Measurements from ENCODE around the gene RBM33. TPM values are rescaled to one million over a fixed set of nuclear protein-coding genes. Genes with fewer than 3 reads are reported as not detected.
"Not testable (repeated sequence)": the region's sequence is repeated elsewhere in the genome, so short reads cannot be mapped to it uniquely, and the experiment has no call there.

RBM33 gene
- total RNA-seq, 2 experiments from 2014 or later = 65.5 to 66.3 TPM

GRCh38 chr7:155685070-155685790, 40.8 kb downstream of the RBM33 start:
- H3K4me3 Mint-ChIP-seq = peak overlapping the region; percentile 1
- intact Hi-C loops (cut with micrococcal nuclease) = loop anchor here (2.0 kb wide), 1 partner anchor 14 kb away; no protein-coding TSS in a partner anchor
- H3K36me3 Mint-ChIP-seq (ENCODE audit: low read depth) = peaks cover 67% of the 10 kb centered on the region
- no peak for DNase-seq
- peaks cover 13% of the 10 kb centered on the region for H3K9me3 Mint-ChIP-seq
- peak overlapping the region; percentile 1 for H3K27ac Mint-ChIP-seq
- peaks cover 80% of the 10 kb centered on the region for H3K4me1 Mint-ChIP-seq (ENCODE audit: low read depth)
- H3K27me3 Mint-ChIP-seq (ENCODE audit: low read depth) = no peaks in the 10 kb centered on the region
- CTCF ChIA-PET = interaction anchor here (0.6 kb wide), 1 partner anchor 12 kb away, joined by 3 read pairs; no protein-coding TSS in a partner anchor

GRCh38 chr7:155685791-155686160, 41.3 kb downstream of the RBM33 start:
- Mint-ChIP-seq H3K4me1 (ENCODE audit: low read depth) (peaks cover 80% of the 10 kb centered on the region), H3K4me3 (no peak overlapping the region)
- intact Hi-C loops (cut with micrococcal nuclease) = loop anchor here (2.0 kb wide), 1 partner anchor 15 kb away; no protein-coding TSS in a partner anchor

GRCh38 chr7:155686620-155687324, 42.3 kb downstream of the RBM33 start:
- CTCF ChIA-PET = interaction anchor here (0.6 kb wide), 1 partner anchor 133 kb away, joined by 3 read pairs; no protein-coding TSS in a partner anchor
- Mint-ChIP-seq H3K9me3 (peaks cover 13% of the 10 kb centered on the region), H3K36me3 (ENCODE audit: low read depth) (peaks cover 62% of the 10 kb centered on the region), H3K4me1 (ENCODE audit: low read depth) (peaks cover 79% of the 10 kb centered on the region)
- H3K27me3 Mint-ChIP-seq (ENCODE audit: low read depth); H3K4me3 Mint-ChIP-seq; H3K27ac Mint-ChIP-seq; DNase-seq; intact Hi-C loops (cut with micrococcal nuclease): not testable (repeated sequence)

More at GRCh38 chr7:155685791-155686160, 41.3 kb downstream of the RBM33 start:
- CTCF ChIA-PET = interaction anchor here (0.6 kb wide), 1 partner anchor 132 kb away, joined by 3 read pairs; no protein-coding TSS in a partner anchor
- DNase-seq = no peak
- peaks cover 65% of the 10 kb centered on the region for H3K36me3 Mint-ChIP-seq (ENCODE audit: low read depth)
- no peaks in the 10 kb centered on the region for H3K27me3 Mint-ChIP-seq (ENCODE audit: low read depth)
- peaks cover 13% of the 10 kb centered on the region for H3K9me3 Mint-ChIP-seq
- no peak overlapping the region for H3K27ac Mint-ChIP-seq

- DNase-seq; H3K27ac Mint-ChIP-seq; CTCF ChIA-PET; H3K4me3 Mint-ChIP-seq; intact Hi-C loops (cut with micrococcal nuclease); H3K27me3 Mint-ChIP-seq (ENCODE audit: low read depth): not testable (repeated sequence)
- Mint-ChIP-seq H3K9me3 (peaks cover 13% of the 10 kb centered on the region), H3K36me3 (ENCODE audit: low read depth) (peaks cover 56% of the 10 kb centered on the region), H3K4me1 (ENCODE audit: low read depth) (peaks cover 78% of the 10 kb centered on the region)
Observed at GRCh38 chr7:155688237-155688636, 43.8 kb downstream of the RBM33 start.

GRCh38 chr7:155690655-155691054, 46.2 kb downstream of the RBM33 start:
- CTCF ChIA-PET; DNase-seq; H3K27ac Mint-ChIP-seq; intact Hi-C loops (cut with micrococcal nuclease); H3K4me3 Mint-ChIP-seq; H3K27me3 Mint-ChIP-seq (ENCODE audit: low read depth): not testable (repeated sequence)
- H3K4me1 Mint-ChIP-seq (ENCODE audit: low read depth) = peaks cover 71% of the 10 kb centered on the region
- peaks cover 13% of the 10 kb centered on the region for H3K9me3 Mint-ChIP-seq
- peaks cover 35% of the 10 kb centered on the region for H3K36me3 Mint-ChIP-seq (ENCODE audit: low read depth)

GRCh38 chr7:155692317-155692716, 47.9 kb downstream of the RBM33 start:
- CTCF ChIA-PET = interaction anchor here (1.0 to 1.3 kb wide), 2 partner anchors 17 to 94 kb away, joined by 3 to 6 read pairs; no protein-coding TSS in a partner anchor
- Mint-ChIP-seq H3K27me3 (ENCODE audit: low read depth) (no peaks in the 10 kb centered on the region), H3K4me3 (no peak overlapping the region), H3K36me3 (ENCODE audit: low read depth) (peaks cover 20% of the 10 kb centered on the region), H3K27ac (no peak overlapping the region), H3K9me3 (peaks cover 3% of the 10 kb centered on the region), H3K4me1 (ENCODE audit: low read depth) (peaks cover 74% of the 10 kb centered on the region)
- intact Hi-C loops (cut with micrococcal nuclease) = no loop called here
- DNase-seq = peak; percentile 42

GRCh38 chr7:155693826-155694225, 49.4 kb downstream of the RBM33 start:
- CTCF ChIA-PET = interaction anchor here (0.7 kb wide), 1 partner anchor 45 kb away, joined by 5 read pairs; no protein-coding TSS in a partner anchor
- no peaks in the 10 kb centered on the region for H3K9me3 Mint-ChIP-seq
- H3K27ac Mint-ChIP-seq = no peak overlapping the region
- H3K36me3 Mint-ChIP-seq (ENCODE audit: low read depth) = peaks cover 13% of the 10 kb centered on the region
- no peak for DNase-seq
- no peaks in the 10 kb centered on the region for H3K27me3 Mint-ChIP-seq (ENCODE audit: low read depth)
- H3K4me1 Mint-ChIP-seq (ENCODE audit: low read depth) = peaks cover 71% of the 10 kb centered on the region
- H3K4me3 Mint-ChIP-seq = no peak overlapping the region
- intact Hi-C loops (cut with micrococcal nuclease) = no loop called here

- DNase-seq = no peak
- Mint-ChIP-seq H3K27me3 (ENCODE audit: low read depth) (no peaks in the 10 kb centered on the region), H3K27ac (no peak overlapping the region), H3K4me1 (ENCODE audit: low read depth) (peaks cover 64% of the 10 kb centered on the region), H3K4me3 (no peak overlapping the region), H3K36me3 (ENCODE audit: low read depth) (peaks cover 11% of the 10 kb centered on the region), H3K9me3 (no peaks in the 10 kb centered on the region)
- CTCF ChIA-PET = no interaction called here
- intact Hi-C loops (cut with micrococcal nuclease) = no loop called here
Observed at GRCh38 chr7:155694851-155695250, 50.4 kb downstream of the RBM33 start.

GRCh38 chr7:155696747-155697146, 52.3 kb downstream of the RBM33 start:
- Mint-ChIP-seq H3K4me3 (no peak overlapping the region), H3K27ac (no peak overlapping the region), H3K9me3 (no peaks in the 10 kb centered on the region), H3K4me1 (ENCODE audit: low read depth) (peaks cover 48% of the 10 kb centered on the region), H3K27me3 (ENCODE audit: low read depth) (no peaks in the 10 kb centered on the region), H3K36me3 (ENCODE audit: low read depth) (peaks cover 4% of the 10 kb centered on the region)
- no peak for DNase-seq
- CTCF ChIA-PET = interaction anchor here (1.2 kb wide), 1 partner anchor 98 kb away, joined by 4 read pairs; no protein-coding TSS in a partner anchor
- intact Hi-C loops (cut with micrococcal nuclease) = no loop called here

GRCh38 chr7:155698633-155699032, 54.2 kb downstream of the RBM33 start:
- peaks cover 48% of the 10 kb centered on the region for H3K4me1 Mint-ChIP-seq (ENCODE audit: low read depth)
- no peaks in the 10 kb centered on the region for H3K9me3 Mint-ChIP-seq
- no peak overlapping the region for H3K4me3 Mint-ChIP-seq
- no peak overlapping the region for H3K27ac Mint-ChIP-seq
- peaks cover 14% of the 10 kb centered on the region for H3K36me3 Mint-ChIP-seq (ENCODE audit: low read depth)
- H3K27me3 Mint-ChIP-seq (ENCODE audit: low read depth) = no peaks in the 10 kb centered on the region
- CTCF ChIA-PET = no interaction called here
- DNase-seq = no peak
- intact Hi-C loops (cut with micrococcal nuclease) = no loop called here

GRCh38 chr7:155699180-155699579, 54.7 kb downstream of the RBM33 start:
- intact Hi-C loops (cut with micrococcal nuclease) = no loop called here
- Mint-ChIP-seq H3K27me3 (ENCODE audit: low read depth) (no peaks in the 10 kb centered on the region), H3K4me3 (no peak overlapping the region), H3K27ac (no peak overlapping the region), H3K36me3 (ENCODE audit: low read depth) (peaks cover 18% of the 10 kb centered on the region), H3K9me3 (no peaks in the 10 kb centered on the region), H3K4me1 (ENCODE audit: low read depth) (peaks cover 47% of the 10 kb centered on the region)
- CTCF ChIA-PET = no interaction called here
- DNase-seq = no peak

- intact Hi-C loops (cut with micrococcal nuclease) = no loop called here
Observed at GRCh38 chr7:155700847-155701246, 56.4 kb downstream of the RBM33 start.

More at GRCh38 chr7:155700847-155701246, 56.4 kb downstream of the RBM33 start:
- Mint-ChIP-seq H3K27me3 (ENCODE audit: low read depth) (no peaks in the 10 kb centered on the region), H3K9me3 (no peaks in the 10 kb centered on the region), H3K4me1 (ENCODE audit: low read depth) (peaks cover 35% of the 10 kb centered on the region), H3K36me3 (ENCODE audit: low read depth) (peaks cover 18% of the 10 kb centered on the region), H3K4me3 (no peak overlapping the region), H3K27ac (no peak overlapping the region)
- CTCF ChIA-PET = interaction anchor here (0.6 to 2.5 kb wide), 5 partner anchors 21 to 102 kb away, joined by 3 to 7 read pairs (median 5); no protein-coding TSS in a partner anchor
- no peak for DNase-seq

Measured in activated naive CD4-positive, alpha-beta T cell treated with anti-CD3 and anti-CD28 coated beads for 36 hours (primary cell).